ENCODE results near the gene RAE1.

Gene RAE1

DNA sequence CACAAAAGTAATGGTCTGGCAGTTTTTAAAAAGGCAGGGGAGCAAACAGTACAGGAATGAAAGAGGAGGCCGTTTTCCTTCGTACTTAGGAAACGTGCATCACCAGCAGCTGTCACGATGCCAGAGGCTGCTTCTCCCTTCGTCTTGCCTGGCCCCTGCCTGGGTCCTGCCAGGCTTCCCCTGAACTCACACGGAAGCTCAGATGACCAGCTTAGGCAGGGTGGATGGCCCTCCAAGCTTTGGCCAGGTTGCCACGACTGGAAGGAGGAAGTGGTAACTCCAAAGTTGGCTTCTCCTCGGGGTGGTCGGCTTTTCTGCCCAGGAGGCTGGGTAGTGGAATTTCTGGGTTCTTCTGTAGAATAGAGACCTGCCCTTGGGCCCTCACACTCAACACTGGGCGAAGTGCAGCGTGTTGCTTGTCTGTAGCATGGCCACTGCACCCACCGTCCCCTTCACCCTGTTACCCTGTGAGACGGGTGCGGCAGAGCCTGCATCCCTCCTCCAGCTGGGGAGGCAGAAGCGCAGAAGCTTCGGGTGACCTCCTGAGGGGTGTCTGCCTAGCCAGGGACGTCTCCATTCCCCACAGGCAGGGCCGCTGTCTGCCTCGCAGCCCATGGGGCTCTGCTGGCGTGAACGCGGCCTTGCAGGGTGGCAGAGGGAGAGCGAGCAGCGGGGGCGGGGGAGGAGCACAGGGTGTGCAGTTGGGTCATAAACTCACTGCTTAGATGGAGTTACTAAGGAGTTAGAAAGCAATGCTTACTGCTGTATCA is 21.7 kb downstream of the RAE1 start:
- no peak for DNase-seq

DNA sequence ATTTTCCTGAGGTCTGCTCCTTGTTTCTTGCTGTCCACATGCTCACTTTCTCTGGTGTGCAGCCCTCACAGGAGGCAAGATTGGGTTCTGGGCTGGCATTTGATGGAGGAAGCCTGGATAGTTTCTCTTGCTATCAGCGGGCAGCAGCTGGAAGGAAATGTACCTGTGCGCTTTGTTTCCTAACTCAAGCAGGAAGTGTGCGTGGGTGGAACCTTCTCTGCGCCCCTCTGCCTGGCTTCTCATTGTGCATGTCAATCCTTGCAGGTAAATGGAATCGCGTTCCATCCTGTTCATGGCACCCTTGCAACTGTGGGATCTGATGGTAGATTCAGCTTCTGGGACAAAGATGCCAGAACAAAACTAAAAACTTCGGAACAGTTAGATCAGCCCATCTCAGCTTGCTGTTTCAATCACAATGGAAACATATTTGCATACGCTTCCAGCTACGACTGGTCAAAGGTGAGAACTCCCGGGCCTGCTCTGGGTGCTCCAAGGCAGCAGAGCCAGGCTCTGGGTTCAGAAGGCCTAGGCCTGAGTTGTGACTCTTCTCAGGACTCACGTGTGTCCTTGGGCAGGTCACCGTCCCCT is 23.4 kb downstream of the RAE1 start:
- DNase-seq, result no peak

DNA sequence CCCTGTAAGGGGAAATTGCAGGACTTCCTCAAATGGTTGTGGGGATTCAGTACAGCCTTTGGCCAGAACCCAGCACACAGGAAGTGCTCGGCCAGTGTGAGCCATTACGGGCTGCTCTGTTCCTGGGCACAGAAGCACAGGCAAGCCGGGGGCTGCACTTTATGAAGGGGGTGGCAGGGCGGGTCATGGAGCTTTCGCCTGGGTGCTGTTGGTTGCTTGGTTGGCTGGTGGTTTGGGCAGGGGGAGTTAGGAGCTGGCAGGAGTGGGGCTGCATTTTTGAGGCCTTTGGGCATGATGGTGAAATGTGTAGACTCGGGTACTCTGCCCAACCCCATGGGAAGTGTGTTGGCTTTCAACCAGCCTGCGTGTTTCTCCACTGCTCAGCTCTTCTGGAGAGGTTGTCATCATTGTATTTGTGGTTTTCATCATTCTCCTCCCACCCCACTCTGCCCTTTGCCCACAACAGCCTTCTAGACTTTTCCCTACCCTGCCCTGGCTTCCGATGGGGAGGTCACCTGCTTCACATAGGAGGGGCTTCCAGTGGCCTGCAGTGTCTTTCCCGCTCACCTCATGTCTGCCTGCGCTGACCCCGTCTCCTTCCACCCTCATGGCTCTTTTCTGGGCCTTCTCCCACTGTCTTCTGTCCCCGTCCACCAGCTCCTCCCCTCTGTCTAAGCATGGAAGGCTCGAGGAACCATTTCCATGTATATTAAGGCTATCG is 24.0 kb downstream of the RAE1 start:
- DNase-seq, result no peak

DNA sequence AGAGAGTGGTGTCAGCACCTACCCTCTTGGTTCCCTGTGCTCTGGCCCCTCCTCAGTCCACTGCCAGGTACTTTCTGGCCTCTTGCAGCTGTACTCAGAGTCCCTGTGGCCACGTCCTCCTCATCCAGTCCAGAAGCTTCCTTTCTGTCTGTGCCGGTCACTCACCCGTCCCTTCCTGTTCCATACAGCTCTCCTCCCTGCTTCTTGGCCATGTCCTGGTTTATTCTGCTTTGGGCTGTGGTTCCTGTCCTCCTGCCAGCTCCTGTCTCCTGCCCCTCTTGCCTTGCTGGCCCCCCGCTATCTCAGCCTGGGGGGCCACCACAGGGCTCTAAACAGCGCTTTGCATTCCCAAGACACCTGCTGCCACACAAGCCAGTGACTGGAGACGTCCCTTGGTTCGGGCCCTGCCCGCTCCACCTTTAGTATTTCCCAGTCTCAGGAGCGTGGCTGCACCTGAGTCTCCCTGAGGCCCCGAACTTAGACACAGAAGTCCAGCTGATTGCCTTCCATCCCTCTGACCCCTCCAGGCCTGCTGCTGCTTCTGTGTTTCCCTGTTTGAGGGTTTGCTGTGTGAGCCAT is 24.7 kb downstream of the RAE1 start:
- DNase-seq, result no peak

GRCh38 chr20:57377350-57377749 is 26.3 kb downstream of the RAE1 start:
- no peak for DNase-seq

GRCh38 chr20:57378107-57378506 is 27.1 kb downstream of the RAE1 start:
- DNase-seq, result no peak

DNA sequence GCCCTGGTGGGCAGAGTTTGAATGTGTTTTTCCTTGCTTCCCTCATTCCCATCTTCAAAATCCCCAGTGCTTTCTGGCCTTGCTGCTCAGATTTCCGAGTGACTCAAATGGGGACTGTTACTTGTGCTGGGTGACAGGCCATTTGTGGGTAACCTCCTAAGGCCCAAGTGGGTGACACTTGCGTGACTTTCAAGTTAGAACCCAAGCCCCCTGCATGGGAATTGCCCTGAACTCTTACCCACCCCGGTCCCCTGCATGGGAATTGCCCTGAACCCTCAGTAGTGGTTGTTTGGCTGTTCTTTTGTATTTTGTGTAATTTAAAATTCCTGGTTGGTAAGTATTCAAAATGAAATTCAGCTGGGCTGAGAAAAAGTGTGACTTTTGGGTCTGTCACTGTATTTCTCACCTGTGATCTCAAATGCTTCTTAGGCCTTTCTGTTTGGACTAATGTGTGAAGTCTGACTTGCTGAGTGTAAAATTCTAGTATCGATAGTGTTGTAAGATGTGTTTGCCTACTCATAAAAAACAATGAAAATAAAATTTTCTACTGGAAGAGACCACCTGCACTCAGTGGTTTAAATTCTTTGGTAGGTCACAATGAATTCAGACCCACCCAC is 27.7 kb downstream of the RAE1 start:
- DNase-seq, result no peak

DNA sequence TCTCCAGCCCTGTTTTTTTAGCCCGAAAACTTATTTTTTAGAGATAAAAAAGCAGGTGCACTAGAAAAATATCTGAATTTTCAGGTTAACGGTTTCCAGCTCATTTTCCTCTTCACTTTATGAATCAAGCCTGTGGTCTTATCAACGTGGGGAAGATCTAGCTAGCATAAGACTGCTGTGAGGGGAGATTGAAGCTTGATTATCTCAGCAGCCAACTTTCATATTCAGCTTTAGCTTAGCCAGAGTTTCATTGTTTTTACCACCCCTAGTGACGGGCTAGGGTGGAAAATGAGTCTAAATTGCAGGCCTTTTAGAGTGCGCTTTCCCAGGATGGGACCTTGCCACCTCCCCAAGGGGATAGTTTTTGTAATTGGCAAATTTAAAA is 28.2 kb downstream of the RAE1 start:
- no peak for DNase-seq

GRCh38 chr20:57380081-57380750 is 29.2 kb downstream of the RAE1 start:
- DNase-seq, result no peak

GRCh38 chr20:57381596-57382503 is 30.8 kb downstream of the RAE1 start:
- DNase-seq, result peak; percentile 70

DNA sequence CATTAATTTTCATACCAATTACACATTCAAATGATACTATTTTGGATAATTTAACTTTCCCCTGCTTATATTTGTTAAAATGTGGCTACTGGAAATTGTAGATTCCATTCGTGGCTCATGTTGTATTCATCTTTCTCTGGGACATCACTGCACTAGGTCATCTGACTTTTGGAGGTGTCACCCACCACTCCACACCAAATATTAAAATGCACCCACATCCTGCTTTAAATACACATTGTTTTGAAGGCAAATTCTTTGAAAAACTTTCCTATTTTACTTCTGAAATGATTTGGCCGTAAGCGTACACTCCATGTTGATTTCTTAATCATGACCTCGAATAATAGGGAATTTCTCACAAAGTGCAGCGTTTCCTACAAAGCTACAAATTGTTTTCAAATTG is 31.5 kb downstream of the RAE1 start:
- DNase-seq, result no peak

- no peak for DNase-seq
These were observed 32.6 kb downstream of the RAE1 start for GRCh38 chr20:57383447-57384347.

DNA sequence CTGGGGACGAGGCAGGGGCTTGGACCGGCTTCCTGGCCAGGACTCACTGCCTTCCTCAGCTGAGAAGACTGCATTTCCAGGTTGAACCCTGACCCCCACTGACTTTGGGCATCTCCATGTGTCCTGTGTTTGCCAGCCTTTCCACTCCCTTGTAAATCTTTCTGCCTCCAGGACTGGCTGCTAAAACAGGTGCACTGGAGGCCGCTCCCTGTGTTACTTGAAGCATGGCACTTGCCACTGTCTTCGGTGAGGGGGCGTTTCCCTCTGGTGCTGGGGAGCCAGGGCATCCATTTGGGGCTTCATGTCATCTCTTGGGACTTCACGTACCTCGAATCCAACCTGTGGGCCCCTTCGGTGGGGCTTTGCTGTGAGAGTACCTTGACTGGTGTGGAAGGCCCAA is 33.4 kb downstream of the RAE1 start:
- no peak for DNase-seq

GRCh38 chr20:57384953-57385761 is 34.1 kb downstream of the RAE1 start:
- no peak for DNase-seq

GRCh38 chr20:57385940-57386339 is 34.9 kb downstream of the RAE1 start:
- no peak for DNase-seq

GRCh38 chr20:57386762-57387161 is 35.7 kb downstream of the RAE1 start:
- no peak for DNase-seq

DNA sequence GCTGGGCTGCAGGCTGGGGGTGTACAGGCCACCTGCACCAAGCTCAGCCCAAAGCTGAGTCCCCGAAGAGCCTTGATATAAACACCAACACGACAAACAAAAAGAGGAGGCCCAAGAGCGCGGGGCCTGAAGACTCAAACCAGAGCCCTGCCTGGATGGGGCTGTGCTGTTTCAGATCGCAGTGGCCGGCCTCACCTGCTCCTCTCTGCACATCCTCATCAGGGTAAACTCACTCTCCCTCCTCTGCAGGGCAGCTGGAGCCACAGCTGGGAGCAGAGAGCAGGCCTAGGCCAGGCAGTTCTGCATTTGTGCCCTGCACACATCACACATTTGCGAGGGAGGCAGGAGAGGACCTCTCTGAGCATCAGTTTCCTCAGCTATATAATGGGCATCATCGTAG is 36.4 kb downstream of the RAE1 start:
- DNase-seq, result no peak

DNA sequence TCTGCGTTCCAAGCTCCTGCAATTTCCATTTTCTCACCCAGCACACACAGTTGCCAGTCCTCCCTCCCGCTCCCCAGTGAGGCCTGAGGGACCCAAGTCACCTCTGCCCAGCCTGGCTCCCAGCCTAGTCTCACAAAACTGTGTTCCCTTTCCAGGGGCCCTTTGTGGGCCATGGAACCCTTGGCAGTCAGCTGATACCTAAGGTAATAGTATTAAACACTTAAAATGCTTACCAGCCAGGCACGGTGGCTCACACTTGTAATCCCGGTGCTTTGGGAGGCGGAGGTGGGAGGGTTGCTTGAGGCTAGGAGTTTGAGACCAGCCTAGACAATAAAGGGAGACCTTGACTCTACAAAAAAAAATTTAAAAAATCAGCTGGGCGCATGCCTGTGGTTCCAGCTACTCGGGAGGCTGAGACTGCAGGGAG is 36.9 kb downstream of the RAE1 start:
- DNase-seq, result no peak

GRCh38 chr20:57388953-57389694 is 38.1 kb downstream of the RAE1 start:
- peak; percentile 66 for DNase-seq
